CD4-positive, alpha-beta T cell treated with Interleukin-17A for 1 hour (primary cell): ENCODE results near the gene ACOT7.

Experiments used
- DNase-seq: peaks from one replicate; pipeline ENCODE4 v3.0.0-alpha.2; 2020

The ACOT7 gene

GRCh38 chr1:6307099-6307498 is 86.5 kb downstream of the ACOT7 start:
- DNase-seq, result no peak

DNA sequence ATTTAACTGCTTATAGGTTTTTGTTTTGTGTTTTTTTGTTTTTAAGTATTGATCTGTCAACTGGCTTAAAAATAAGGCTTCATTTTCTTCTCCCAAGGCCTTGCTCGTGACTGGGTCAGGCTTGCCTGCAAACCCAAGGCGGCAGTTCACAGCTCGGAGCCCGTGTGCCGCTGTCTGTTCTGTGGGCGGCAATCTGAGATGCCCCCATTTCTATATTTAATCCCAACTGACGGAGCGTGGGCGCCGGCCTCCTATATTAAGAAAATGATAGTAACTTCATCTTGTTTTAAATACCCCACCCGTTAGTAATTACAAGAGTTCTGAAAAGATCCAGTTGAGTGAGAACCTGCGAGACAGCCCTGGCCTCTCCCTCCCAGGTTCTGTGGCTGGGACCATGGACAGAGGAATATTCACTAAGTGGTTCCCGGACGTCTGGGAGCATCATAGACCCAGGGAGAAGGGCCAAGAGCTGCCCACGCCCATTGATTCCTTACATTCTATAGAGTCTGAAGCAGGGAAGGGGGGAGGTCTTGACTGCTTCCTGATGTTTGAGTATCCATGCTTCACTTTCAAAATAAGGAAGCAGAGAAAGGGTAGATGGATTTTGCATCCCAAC is 90.1 kb downstream of the ACOT7 start:
- DNase-seq, result no peak

DNA sequence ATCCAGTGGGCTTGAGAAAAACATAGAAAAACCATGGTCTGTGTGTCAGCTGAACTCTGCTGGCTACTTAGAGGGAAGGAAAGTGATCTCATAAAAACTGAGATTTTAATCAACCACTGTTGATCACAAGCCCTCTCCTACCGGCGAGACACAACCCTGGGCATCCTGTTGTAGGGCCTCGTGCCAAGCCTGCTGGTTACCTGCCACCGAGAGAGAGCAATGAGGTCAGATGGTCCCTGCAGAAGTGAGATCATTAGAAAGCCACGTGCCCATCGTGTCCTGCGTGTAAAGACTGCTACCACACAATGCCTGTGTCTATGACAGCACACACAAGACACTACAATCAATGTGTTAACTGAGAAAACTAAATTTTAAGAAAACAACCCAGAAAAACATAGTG is 91.0 kb downstream of the ACOT7 start:
- no peak for DNase-seq

DNA sequence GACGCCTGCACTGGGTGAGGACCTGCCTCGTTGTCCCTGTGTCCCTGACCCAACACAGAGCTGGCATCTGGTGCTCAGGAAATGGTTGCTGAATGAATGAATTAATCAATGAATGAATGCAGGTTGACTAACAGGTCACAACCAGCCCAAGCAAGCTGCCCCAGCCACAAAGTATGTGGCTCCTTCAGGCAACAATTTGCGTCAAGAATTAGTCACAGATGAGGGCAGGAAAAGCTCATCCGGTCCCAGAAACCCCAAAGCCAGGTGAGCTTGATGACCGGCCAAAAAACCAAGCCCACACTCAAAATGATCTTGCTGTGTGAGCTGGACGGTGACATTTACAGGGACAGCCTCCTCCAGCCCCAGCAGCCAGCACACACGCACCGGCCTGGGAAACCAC is 92.0 kb downstream of the ACOT7 start:
- no peak for DNase-seq

DNA sequence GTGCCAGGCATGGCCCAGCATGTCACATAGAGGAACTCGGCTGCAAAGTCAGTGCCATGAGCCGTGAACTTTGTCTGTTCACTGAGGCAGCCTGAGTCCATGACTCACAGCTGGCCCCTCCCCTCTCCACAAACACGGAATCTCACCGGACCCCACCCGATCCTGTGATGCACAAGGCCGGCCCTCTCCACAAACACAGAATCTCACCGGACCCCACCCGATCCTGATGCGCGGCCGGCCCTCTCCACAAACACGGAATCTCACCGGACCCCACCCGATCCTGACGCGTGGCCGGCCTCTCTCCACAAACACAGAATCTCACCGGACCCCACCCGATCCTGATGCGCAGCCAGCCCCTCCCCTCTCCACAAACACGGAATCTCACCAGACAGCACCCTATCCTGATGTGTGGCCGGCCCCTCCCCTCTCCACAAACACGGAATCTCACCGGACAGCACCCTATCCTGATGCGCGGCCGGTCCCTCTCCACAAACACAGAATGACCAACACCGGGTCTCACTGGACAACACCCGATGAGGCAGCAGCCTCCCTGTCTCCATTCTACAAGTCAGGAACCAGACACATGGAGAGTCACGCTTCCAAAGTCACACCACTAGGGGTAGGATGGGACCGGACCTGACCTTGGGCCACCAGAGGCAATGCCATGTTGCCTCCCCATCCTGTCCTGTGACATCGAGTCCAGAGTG is 93.1 kb downstream of the ACOT7 start:
- no peak for DNase-seq

- DNase-seq, result no peak
These were observed 93.9 kb downstream of the ACOT7 start for GRCh38 chr1:6299557-6300165.

- DNase-seq, result no peak
These were observed 94.6 kb downstream of the ACOT7 start for GRCh38 chr1:6298940-6299465.

DNA sequence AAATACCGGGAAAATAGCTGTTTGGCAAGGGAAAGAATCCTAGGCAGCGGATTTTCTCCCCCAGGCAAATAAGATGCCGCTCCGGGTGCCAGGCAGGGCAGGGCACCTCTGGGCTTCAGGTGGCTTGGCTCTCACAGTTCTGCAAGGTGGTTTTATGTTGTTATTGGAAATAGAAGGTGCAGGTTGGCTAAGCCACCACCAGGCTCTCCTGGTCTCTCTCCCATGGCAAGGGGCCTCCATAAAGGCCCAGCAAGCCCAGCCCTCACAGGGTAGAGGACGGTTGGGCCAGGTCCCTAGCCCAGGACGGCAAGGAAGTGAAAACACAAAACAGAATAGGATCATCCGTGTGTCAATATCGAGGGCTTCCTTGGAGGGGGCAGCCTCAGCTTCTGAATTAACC is 95.0 kb downstream of the ACOT7 start:
- DNase-seq, result no peak

GRCh38 chr1:6295910-6296309 is 97.7 kb downstream of the ACOT7 start:
- DNase-seq, result no peak

DNA sequence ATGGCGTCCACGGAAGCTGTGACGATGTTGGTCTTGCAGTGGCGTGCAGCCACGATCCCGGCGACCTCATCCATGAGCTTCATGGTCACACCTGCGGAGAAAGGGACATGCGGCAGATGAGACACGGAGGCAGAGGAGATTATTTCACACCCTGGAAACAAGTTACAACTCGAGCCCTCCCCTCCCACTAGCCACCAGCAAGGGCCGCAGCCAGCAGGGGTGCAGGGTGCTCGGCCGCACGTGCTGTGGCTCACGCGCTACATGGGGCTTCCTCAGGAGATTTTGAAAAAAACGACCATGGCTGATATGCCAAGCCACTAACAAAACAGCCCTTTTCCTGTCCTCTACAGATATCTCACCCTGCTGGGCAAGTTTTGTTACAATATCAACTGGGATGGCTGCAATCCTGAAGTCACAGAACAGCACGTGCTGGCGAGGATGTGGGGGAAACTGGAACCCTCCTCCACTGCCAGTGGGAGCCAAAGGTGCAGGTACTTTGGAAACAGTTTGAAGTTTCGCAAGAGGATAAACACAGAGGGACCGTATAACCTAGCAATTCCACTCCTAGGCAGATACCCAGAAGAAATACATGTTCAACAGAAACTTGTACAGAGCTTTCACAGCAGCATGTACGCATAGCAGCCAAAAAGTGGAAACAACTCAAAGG is 98.5 kb downstream of the ACOT7 start:
- peak; percentile 6 for DNase-seq

- peak; percentile 27 for DNase-seq
These were observed 99.3 kb downstream of the ACOT7 start for GRCh38 chr1:6294080-6294889.

GRCh38 chr1:6292102-6292501 is 101.5 kb downstream of the ACOT7 start:
- DNase-seq, result no peak

DNA sequence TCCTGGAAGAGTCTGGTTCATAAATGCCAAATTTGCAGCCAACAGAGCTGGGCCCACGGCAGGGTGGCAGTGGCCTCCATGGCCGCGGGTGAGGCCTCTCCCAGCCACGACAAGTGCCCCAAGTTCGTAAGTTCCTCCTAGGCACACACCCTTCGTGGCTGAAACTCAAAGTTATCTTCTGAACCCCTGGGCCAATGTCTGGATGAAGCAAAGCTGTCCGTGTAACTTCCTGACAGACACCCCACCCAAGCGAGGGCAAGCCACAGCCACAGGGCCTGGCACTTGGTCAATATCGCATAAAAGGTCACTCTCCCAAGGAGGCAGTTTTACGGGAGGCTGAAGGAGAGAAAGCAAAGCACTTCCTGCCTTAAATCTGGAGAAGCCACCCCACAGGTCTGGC is 104.9 kb downstream of the ACOT7 start:
- DNase-seq, result no peak

- DNase-seq, result no peak
These were observed 105.5 kb downstream of the ACOT7 start for GRCh38 chr1:6288026-6288425.

DNA sequence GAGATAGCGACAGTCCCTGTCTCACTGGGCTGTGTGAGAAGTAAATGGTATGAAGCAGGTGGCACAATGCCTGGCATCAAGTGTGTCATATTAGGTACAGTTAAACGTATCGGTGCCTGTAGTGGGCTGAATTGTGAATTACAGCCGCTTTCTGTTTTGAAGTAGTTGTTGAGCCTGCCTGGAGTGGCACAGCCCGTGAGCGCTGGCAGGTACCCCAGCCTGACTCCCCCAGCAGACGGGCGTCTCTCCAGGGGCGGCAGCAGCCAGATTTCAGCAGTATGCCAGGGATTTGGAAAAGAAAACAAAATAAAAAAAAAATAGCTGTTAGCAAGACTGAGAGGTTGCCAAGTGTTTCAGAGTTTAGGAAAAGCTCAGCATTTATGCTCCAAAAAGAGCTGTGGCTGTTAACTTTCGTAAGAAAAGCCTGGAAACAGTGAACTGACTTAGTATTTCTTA is 106.1 kb downstream of the ACOT7 start:
- no peak for DNase-seq

DNA sequence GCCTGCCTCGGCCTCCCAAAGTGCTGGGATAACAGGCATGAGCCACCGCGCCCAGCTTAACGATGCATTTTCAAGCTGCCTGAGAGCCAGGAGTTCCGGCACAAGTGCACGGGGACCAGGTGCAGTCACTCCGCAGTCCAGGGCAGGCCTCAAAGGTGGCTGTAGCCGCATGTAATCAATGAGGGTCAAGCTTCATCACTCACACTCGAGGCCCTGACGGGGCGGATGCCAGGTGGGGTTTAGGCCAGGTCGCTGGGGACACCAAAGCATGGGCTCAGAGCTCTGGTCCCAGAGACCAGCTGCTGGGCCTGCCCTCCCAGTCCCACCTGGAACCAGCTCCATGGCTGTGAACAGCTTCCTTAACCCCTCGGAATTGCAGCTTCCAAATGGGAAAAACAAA is 106.5 kb downstream of the ACOT7 start:
- no peak for DNase-seq

GRCh38 chr1:6286266-6286665 is 107.3 kb downstream of the ACOT7 start:
- no peak for DNase-seq

DNA sequence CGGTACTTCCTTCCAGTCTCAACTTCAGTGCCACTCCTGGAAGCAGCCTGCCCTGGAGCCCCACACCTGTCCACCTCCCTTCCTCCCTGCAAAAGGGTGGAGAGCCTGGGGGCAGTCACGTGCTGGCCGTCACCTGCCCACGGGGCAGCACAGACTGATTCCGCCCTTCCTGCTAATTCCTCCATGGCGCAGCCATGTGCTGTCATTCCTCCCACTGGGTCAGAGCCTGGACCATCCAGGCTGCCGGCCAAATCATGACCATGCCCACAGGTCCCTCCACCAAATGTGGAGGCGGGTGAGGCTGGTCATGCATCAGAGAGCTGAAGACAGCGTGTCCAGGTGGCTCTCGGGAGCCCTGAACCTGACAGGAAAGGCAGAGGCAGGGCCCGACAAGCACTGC is 108.2 kb downstream of the ACOT7 start:
- no peak for DNase-seq

DNA sequence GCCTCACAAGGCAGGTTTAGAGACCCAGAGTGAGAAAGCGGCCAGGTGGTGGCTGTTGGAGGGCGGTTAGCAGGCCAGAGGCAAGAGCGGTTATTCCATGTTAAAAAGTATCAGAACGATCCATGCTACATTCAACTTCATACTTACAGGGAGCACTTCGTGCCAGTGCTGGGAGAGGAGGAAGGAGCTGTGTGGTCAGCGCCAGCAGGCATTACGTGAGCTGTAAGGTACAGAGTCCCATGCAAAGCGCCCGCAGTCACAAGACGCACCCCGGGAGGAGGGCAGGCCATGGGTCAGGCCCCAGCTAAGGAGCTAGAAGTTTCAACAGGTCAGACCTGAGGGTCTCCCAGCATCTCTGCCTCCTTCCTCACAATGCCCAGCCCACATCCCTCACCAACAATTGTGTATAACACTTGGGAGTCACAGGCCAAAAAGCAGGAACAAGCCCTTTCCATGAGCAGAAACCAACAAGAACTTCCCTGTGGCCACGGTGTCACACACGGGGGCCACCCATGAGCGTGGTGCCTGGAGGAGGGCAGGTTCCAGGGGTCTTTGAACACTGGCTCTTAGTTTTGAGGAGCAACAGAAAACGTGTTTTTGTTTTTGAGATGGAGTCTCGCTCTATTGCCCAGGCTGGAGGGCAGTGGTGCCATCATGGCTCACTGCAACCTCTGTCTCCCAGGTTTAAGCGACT is 110.8 kb downstream of the ACOT7 start:
- DNase-seq, result no peak

DNA sequence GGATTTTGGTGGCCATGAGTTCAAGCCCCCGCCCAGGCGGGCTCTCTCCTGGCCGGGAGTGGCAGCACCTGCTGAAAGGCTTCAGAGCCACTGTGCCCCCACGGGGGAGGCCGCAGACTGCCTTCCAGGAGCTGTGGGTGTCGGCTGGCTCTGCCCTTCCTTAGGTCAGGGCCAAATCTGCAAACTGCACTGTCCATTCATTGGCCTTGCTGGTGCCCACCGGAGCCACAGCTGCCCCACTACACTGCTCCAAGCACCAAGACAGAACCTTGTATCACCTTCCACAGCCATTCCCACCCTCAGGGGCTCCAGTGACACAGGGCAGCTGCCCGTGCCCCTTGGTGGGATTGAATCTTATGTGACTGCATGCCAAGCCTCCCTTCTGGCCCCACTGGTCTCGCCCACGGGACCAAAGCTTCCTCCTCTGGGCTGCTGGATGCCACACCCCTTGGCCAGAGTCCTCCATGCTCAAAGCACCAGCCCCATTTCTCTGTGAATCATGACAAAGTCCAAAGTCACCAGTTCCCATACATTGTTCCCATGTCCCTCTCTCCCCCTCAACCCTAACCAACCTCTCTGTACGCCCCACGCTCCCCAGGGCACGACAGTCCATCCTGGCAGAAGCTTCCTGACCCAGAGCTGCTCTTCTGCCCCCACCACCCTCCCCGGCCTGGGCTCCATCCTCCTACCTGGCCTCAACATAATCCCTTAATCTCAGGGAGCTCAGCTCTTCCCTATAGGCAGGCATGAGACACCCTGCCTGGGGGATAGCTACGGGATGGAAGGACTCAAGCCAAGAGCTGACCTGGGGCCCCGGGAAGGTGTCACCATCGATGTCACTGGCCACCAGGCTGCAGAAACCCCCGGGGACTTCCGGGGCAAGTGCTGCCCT is 111.8 kb downstream of the ACOT7 start:
- no peak for DNase-seq
